Thoracic aorta (tissue), 2 donors: Measurements from ENCODE around the gene TM9SF1. TPM values are rescaled to one million over a fixed set of nuclear protein-coding genes. Genes with fewer than 3 reads are reported as not detected.

ENCODE experiments used
- ATAC-seq: fragments of 150-250 bp; one replicate; pipeline ENCODE4 v1.8.0; 2017; ENCODE audit warnings: low read depth; ENCODE audit not compliant: insufficient number of reproducible peaks, low FRiP score
- DNase-seq: peaks from one replicate; pipeline ENCODE4 v3.0.0-alpha.2; 2020; ENCODE audit warnings: low spot score
- H3K27ac ChIP-seq, 2 donors: fragments of 200-600 bp; sonication (generic); 1 replicate in 1 of 2; 2 replicates in 1 of 2; pipeline ENCODE4 v1.5.1; 2016; ENCODE audit warnings: mild to moderate bottlenecking in 2 of 2, moderate library complexity in 2 of 2
- H3K27me3 ChIP-seq: fragments of 200-600 bp; sonication (generic); replicated peaks from 2 replicates; pipeline ENCODE4 v1.6.0; 2016; ENCODE audit warnings: mild to moderate bottlenecking; ENCODE audit not compliant: insufficient read depth
- H3K36me3 ChIP-seq: fragments of 200-600 bp; sonication (generic); one replicate; pipeline ENCODE4 v1.5.1; 2016
- H3K4me1 ChIP-seq, 2 donors: fragments of 200-600 bp; sonication (generic); 1 replicate in 1 of 2; 2 replicates in 1 of 2; pipeline versions ENCODE4 v1.5.1 to v1.6.0; 2016; ENCODE audit warnings: low read depth in 2 of 2, mild to moderate bottlenecking in 1 of 2; ENCODE audit not compliant: control insufficient read depth in 1 of 2
- H3K4me3 ChIP-seq: fragments of 200-600 bp; sonication (generic); 2 replicates; pipeline ENCODE4 v1.5.1; 2016; ENCODE audit warnings: mild to moderate bottlenecking
- H3K9me3 ChIP-seq: fragments of 200-600 bp; sonication (generic); 2 replicates; pipeline ENCODE4 v1.5.1; 2016
- total RNA-seq, 2 donors: library from RNA; depleted of rRNA; stranded (reverse); fragments of >200 nt; gene quantifications; one replicate each; pipeline versions ENCODE4 v1.1.0 to v1.2.3, GENCODE V29; 2016
- TF ChIP-seq, protein P1 (sequence below): fragments of 200-600 bp; sonication (generic); IDR thresholded peaks from one replicate; pipeline ENCODE4 v1.5.1; 2019; ENCODE audit warnings: antibody characterized with exemption

Gene TM9SF1
- total RNA-seq, 2 donors from 2014 or later = 51.8 to 81.9 TPM

- ATAC-seq (no peak), DNase-seq (no peak)
- H3K27ac ChIP-seq = peak overlapping the region; percentile 59 to 74
- H3K4me1 ChIP-seq = no peaks in the 10 kb centered on the region
- peaks cover 38% of the 10 kb centered on the region for H3K36me3 ChIP-seq
- no peaks in the 10 kb centered on the region for H3K27me3 ChIP-seq
- TF ChIP-seq, protein P1, sequence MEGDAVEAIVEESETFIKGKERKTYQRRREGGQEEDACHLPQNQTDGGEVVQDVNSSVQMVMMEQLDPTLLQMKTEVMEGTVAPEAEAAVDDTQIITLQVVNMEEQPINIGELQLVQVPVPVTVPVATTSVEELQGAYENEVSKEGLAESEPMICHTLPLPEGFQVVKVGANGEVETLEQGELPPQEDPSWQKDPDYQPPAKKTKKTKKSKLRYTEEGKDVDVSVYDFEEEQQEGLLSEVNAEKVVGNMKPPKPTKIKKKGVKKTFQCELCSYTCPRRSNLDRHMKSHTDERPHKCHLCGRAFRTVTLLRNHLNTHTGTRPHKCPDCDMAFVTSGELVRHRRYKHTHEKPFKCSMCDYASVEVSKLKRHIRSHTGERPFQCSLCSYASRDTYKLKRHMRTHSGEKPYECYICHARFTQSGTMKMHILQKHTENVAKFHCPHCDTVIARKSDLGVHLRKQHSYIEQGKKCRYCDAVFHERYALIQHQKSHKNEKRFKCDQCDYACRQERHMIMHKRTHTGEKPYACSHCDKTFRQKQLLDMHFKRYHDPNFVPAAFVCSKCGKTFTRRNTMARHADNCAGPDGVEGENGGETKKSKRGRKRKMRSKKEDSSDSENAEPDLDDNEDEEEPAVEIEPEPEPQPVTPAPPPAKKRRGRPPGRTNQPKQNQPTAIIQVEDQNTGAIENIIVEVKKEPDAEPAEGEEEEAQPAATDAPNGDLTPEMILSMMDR = no peak
- H3K9me3 ChIP-seq = no peaks in the 10 kb centered on the region
- H3K4me3 ChIP-seq = no peak overlapping the region
Observed at GRCh38 chr14:24179294-24179960, 15.8 kb downstream of the TM9SF1 start.

- no peaks in the 10 kb centered on the region for H3K27me3 ChIP-seq
- TF ChIP-seq, protein P1 = no peak
- no peak overlapping the region for H3K4me3 ChIP-seq
- H3K27ac ChIP-seq = no peak overlapping the region
- ATAC-seq (no peak), DNase-seq (no peak)
- H3K4me1 ChIP-seq = no peaks in the 10 kb centered on the region
- H3K36me3 ChIP-seq = peaks cover 31% of the 10 kb centered on the region
- H3K9me3 ChIP-seq = no peaks in the 10 kb centered on the region
Observed at GRCh38 chr14:24178399-24179178, 16.7 kb downstream of the TM9SF1 start.

- H3K4me1 ChIP-seq = no peaks in the 10 kb centered on the region
- DNase-seq = no peak
- no peak overlapping the region for H3K4me3 ChIP-seq
- H3K9me3 ChIP-seq = no peaks in the 10 kb centered on the region
- H3K36me3 ChIP-seq = peaks cover 24% of the 10 kb centered on the region
- no peak for ATAC-seq
- no peaks in the 10 kb centered on the region for H3K27me3 ChIP-seq
- H3K27ac ChIP-seq = no peak overlapping the region
- TF ChIP-seq, protein P1 = no peak
Observed at GRCh38 chr14:24177891-24178290, 17.4 kb downstream of the TM9SF1 start.

DNA sequence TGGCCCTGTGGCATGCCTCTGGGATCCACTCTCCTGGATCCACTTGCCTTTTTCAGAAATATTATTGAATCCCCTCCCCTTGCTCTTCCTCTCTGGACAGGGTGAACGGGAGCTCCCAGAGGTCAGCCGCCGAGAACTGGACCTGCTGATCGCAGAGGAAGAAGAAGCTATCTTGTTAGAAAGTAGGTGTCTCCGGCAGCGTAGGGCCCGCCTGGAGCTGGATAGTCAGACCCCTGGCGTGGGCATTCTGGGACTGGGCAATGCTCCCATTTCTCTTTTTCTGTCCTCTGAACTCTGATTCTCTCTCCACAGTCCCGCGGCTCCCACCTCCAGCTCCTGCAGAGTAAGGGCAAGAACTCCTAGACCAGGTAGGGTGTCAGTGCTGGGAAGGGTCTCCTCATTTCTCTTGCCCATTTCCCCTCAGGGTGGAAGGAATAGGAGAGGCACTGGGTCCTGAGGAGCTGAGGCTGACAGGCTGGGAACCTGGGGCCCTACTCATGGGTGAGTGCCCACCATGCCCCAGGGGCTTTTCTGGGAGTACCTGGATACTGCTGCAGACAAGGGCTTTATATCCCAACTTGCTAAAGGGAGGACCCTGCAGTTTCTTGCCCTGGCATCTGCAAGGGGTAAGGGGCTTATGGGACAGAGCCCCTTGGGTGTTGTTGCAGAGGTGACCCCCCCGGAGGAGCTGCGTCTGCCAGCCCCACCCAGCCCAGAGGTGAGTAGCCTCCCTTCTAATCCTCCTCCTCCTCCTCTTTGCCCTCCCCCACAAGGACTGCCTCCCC is 18.0 kb downstream of the TM9SF1 start:
- ATAC-seq (no peak), DNase-seq (no peak)
- H3K36me3 ChIP-seq = peaks cover 18% of the 10 kb centered on the region
- H3K27ac ChIP-seq = no peak overlapping the region
- no peak overlapping the region for H3K4me3 ChIP-seq
- peaks cover 0 to 4% of the 10 kb centered on the region in 2 donors for H3K4me1 ChIP-seq
- H3K9me3 ChIP-seq = no peaks in the 10 kb centered on the region
- TF ChIP-seq, protein P1 = no peak
- H3K27me3 ChIP-seq = no peaks in the 10 kb centered on the region

DNA sequence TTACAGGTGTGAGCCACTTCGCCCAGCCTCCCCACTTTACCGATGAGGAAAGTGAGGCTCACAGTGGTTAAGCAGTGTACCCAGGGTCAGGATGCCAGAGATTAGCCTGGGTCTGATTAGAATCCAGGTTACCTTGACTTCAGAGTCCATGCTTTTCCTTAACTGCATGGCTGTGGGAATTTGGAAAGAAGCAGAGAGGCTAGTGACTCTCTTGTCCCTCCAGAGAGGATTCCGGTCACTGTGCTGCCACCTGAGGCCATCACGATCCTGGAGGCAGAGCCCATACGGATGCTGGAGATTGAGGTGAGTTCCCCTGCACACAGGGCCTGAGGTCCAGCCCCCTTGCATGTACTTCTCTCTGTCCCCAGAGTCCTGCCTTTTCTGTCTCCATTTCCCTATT is 18.6 kb downstream of the TM9SF1 start:
- ATAC-seq (no peak), DNase-seq (no peak)
- Histone ChIP-seq H3K9me3 (no peaks in the 10 kb centered on the region), H3K4me3 (no peak overlapping the region), H3K4me1 (peaks cover 0 to 11% of the 10 kb centered on the region in 2 donors), H3K27ac (no peak overlapping the region), H3K27me3 (no peaks in the 10 kb centered on the region), H3K36me3 (peaks cover 13% of the 10 kb centered on the region)
- TF ChIP-seq, protein P1 = no peak
